Vagina (tissue), 2 donors: ENCODE data around the gene CYTH2.

Source experiments
- CTCF ChIP-seq, 3 experiments: fragments of 450-650 bp in 2 of 3; fragments of 200-600 bp in 1 of 3; sonication (generic) in 1 of 3; IDR thresholded peaks; one replicate each; pipeline ENCODE4 v1.5.1; 2017 to 2019; ENCODE audit warnings: antibody characterized with exemption in 3 of 3, mild to moderate bottlenecking in 2 of 3, moderate library complexity in 2 of 3
- POLR2A ChIP-seq, 2 donors: fragments of 450-650 bp; IDR thresholded peaks; one replicate each; pipeline ENCODE4 v1.6.1; 2017; ENCODE audit warnings: antibody characterized with exemption in 2 of 2, mild to moderate bottlenecking in 2 of 2, moderate library complexity in 2 of 2

DNA sequence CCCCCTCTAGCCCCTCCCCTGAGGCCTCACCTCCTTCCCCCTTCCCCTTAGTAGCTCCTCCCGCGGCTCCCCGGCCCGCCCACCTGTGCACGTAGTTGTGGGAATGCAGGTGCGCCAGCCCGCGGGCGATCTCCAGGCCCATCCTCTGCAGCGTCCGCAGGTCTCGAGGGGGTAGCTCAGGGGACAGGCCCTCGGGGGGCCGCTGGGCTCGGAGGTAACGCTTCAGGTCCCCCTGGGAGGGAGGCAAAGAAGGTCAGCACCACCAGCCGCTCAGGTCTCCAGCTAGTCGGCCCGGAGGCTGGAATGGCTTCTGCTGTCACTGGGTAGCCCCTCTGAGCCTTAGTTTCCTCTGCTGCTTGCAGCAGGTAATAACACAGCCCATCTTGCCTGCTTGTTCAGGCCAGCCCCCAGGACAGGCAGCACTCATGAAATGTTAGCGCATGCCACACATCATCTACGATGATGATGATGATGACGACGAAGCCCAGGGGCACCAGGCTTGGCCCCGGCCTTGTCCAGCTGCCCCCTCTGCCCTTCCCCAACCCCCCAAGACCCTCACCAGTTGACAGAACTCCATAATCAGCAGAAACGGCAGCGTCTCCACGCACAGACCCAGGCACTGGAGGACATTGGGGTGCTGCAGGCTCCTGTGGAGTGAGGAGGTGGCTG lies 33.3 kb downstream of the CYTH2 start:
- TF ChIP-seq POLR2A (IDR thresholded peaks at IDR 0.05) (no peak), CTCF (IDR thresholded peaks at IDR 0.05) (no peak)
